ENCODE data around the gene RGL1. TPM values are rescaled to one million over a fixed set of nuclear protein-coding genes. Genes with fewer than 3 reads are reported as not detected.

Gene RGL1
- total and polyA plus RNA-seq, 9 of the 15 experiments (the other 6 are each of a cell fraction or from before 2014, with no cell fraction given), result under 0.01 to 0.07 (median 0.04) TPM

GRCh38 chr1:183896466-183897048 lies 91.6 kb downstream of the RGL1 start (continued):
- no peak for TF ChIP-seq ZFPM2 (CRISPR knock-in tag; IDR thresholded peaks at IDR 0.05)
- no peak for TF ChIP-seq CREBBP (IDR thresholded peaks at IDR 0.05; ENCODE audit: low read depth, low read length)
- TF ChIP-seq RBM25 (IDR thresholded peaks at IDR 0.05; ENCODE audit: low read depth, low read length, severe bottlenecking), result no peak
- TF ChIP-seq NFE2 (IDR thresholded peaks at IDR 0.05; ENCODE audit: low read depth), result peak; percentile 19; the same call in 1 of the 2 replicates
- no peak for TF ChIP-seq RNF2 (IDR thresholded peaks at IDR 0.05)
- TF ChIP-seq ZNF175 (CRISPR knock-in tag; IDR thresholded peaks at IDR 0.05; ENCODE audit: low read depth), result no peak
- TF ChIP-seq ZNF316 (IDR thresholded peaks at IDR 0.05), result 0 out of 2 replicates have a peak, but pooled peaks have one; percentile 19

DNA sequence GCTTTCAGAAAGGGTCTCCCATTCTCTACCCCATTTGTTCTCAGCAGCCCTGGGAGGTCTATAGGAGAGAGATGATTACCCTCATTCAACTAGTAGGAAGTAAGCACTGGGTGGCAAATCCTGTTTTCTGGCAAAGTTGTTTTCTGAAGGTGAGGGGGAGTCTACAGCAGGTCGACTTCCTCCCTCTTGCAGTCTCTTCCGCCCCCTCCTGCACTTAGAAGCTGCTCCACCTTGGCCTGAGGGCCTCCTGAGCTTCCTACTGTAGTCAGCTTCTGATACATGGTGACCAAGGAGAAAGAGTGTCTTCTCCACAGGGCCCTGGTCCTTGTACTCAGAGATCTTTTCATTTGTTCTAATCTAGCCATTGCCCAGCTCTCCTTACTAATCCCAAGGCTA lies 93.1 kb downstream of the RGL1 start:
- H4K20me1 ChIP-seq (replicated peaks; ENCODE audit: control insufficient read depth, insufficient read depth, low read length), result no peaks in the 10 kb centered on the region
- in situ Hi-C loops (cut with MboI) (loop anchor here (10.0 kb wide), 1 partner anchor 327 kb away; no protein-coding TSS in a partner anchor), intact Hi-C loops (cut with micrococcal nuclease) (no loop called here)
- no peaks in the 10 kb centered on the region for H3K9me3 ChIP-seq (replicated peaks; ENCODE audit: control insufficient read depth, insufficient read depth, low read depth, low read length)
- no peaks in the 10 kb centered on the region for H3K79me2 ChIP-seq (ENCODE audit: control insufficient read depth, insufficient read depth, low read length)
- H3K27ac ChIP-seq (ENCODE audit: extremely low read depth, low read depth, low read length), result no peak overlapping the region
- BruUV-seq (replicated peaks), result no TSS peak
- no peak overlapping the region for H3K9ac ChIP-seq (ENCODE audit: insufficient read depth in 1 of 2, low read depth in 2 of 2, low read length in 2 of 2)
- H3K36me3 ChIP-seq (ENCODE audit: control insufficient read depth, insufficient read depth, low read length), result no peaks in the 10 kb centered on the region
- FAIRE-seq (no peak), ATAC-seq (peak; percentile 74), DNase-seq (ENCODE audit: extremely low read depth in 1 of 4, low spot score in 3 of 4) (no peak)
- peaks cover 7 to 12% of the 10 kb centered on the region in 2 experiments; a peak in 3 of 5 replicates for H3K27me3 ChIP-seq (ENCODE audit: control insufficient read depth in 2 of 2, insufficient read depth in 2 of 2, low read length in 2 of 2)
- H3K9me1 ChIP-seq (ENCODE audit: control insufficient read depth, insufficient read depth, low read length), result no peaks in the 10 kb centered on the region
- H3K4me2 ChIP-seq (ENCODE audit: insufficient read depth, low read length), result no peak overlapping the region
- no peak for TF ChIP-seq MECOM (CRISPR knock-in tag; IDR thresholded peaks at IDR 0.05)
- no peak overlapping the region for H2AFZ ChIP-seq (ENCODE audit: low read depth, low read length)
- 6% methylated on average over 2 of the region's 2 CpGs for WGBS (ENCODE audit: insufficient coverage, low coverage, missing lambda C conversion rate)
- CTCF ChIA-PET (ENCODE audit: low intra/inter-chr PET ratio), result interaction anchor here (0.5 to 1.4 kb wide), 2 partner anchors 242 to 955 kb away, joined by 3 read pairs; no protein-coding TSS in a partner anchor
- no peaks in the 10 kb centered on the region for H3K4me1 ChIP-seq (replicated peaks in 1 of 2; ENCODE audit: control insufficient read depth in 2 of 2, insufficient read depth in 2 of 2, low read length in 2 of 2)
- POLR2A ChIA-PET, result no interaction called here
- H3K4me3 ChIP-seq, result no peak overlapping the region

Measured in K562 (cell line).